Measurements from ENCODE around the gene FAM174A. TPM values are rescaled to one million over a fixed set of nuclear protein-coding genes. Genes with fewer than 3 reads are reported as not detected.

FAM174A gene
- total RNA-seq (10 to 100 TPM in 5 of 7 donors, 1 to 10 TPM in 2; 8.4 to 61.8 (median 11.7) TPM), polyA plus RNA-seq (10 to 100 TPM; 22.6 to 23.1 TPM)
- long read RNA-seq, donor 1, transcript FAM174A-201 (3 exons, 1,356 nt), result major isoform, 25 of 26 reads
- long read RNA-seq, donor 1, partial matches to known transcripts, result 1 of 26 reads
- long read RNA-seq, donor 1, other reads (novel, unspliced or antisense), result 0 of 26 reads
- long read RNA-seq, donor 2, transcript FAM174A-201 (3 exons, 1,356 nt), result major isoform, 16 of 16 reads
- long read RNA-seq, donor 2, partial matches to known transcripts, result 0 of 16 reads
- long read RNA-seq, donor 2, other reads (novel, unspliced or antisense), result 0 of 16 reads
- long read RNA-seq, donor 3, transcript FAM174A-201 (3 exons, 1,356 nt), result major isoform, 10 of 11 reads
- long read RNA-seq, donor 3, partial matches to known transcripts, result 0 of 11 reads
- long read RNA-seq, donor 3, other reads (novel, unspliced or antisense), result 1 of 11 reads

GRCh38 chr5:100535060-100536005 lies at the start of gene FAM174A:
Gene FAM174A, plus strand, starts transcription at chr5:100535374. Its CDS starts 157 bp downstream, at chr5:100535531.
- intact Hi-C loops (cut with DNase I), result no loop called here
- H3K27ac ChIP-seq, result peak within 1 kb of the TSS in 1 of 2 donors; percentile 68
- H3K4me3 ChIP-seq, result peak within 1 kb of the TSS; percentile 84
- no peaks in the 10 kb centered on the region for H3K9me3 ChIP-seq
- TF ChIP-seq POLR2A (IDR thresholded peaks at IDR 0.05) (peak; percentile 55), CTCF (IDR thresholded peaks at IDR 0.05) (no peak)
- DNase-seq, result peak; percentile 96 to 97 (median 97)
- H3K36me3 ChIP-seq, result no peaks in the 10 kb centered on the region
- H3K4me1 ChIP-seq (ENCODE audit: insufficient read depth), result no peaks in the 10 kb centered on the region
- 0 to 1% (median 0%) methylated on average over 37 to 62 of the region's 62 CpGs for WGBS, 3 donors
- H3K27me3 ChIP-seq, result no peaks in the 10 kb centered on the region

DNA sequence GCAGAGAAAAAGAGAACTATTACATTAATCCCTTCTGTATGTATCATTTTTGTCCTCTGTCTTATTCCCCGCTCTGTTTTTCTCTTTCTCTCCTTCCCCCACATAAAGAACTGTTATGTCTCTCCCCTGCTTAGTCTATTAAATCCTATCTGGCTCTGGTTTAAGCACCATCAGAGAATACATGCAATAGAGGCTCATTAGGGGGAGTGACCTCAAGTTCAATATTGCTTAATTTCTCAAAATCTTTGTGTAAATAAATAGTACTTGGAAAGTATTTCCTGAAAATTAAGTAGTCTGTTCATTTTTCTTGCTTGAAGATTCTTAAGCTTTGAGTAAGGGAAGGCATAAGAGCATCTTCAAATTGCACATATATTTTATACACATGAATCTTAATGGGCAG lies 41.2 kb upstream of the FAM174A start:
- H3K36me3 ChIP-seq, result no peaks in the 10 kb centered on the region
- no peak for DNase-seq
- 91 to 97% (median 94%) methylated on average over 1 of the region's 1 CpG for WGBS, 3 donors
- H3K4me1 ChIP-seq (ENCODE audit: insufficient read depth), result no peaks in the 10 kb centered on the region
- no peak overlapping the region for H3K27ac ChIP-seq
- intact Hi-C loops (cut with DNase I), result no loop called here
- H3K9me3 ChIP-seq, result no peaks in the 10 kb centered on the region
- TF ChIP-seq EP300 (IDR thresholded peaks at IDR 0.05) (no peak), CTCF (IDR thresholded peaks at IDR 0.05) (no peak), POLR2A (IDR thresholded peaks at IDR 0.05) (no peak)
- H3K4me3 ChIP-seq, result no peak overlapping the region
- H3K27me3 ChIP-seq, result no peaks in the 10 kb centered on the region

- Histone ChIP-seq H3K27me3 (no peaks in the 10 kb centered on the region), H3K4me3 (no peak overlapping the region), H3K4me1 (ENCODE audit: insufficient read depth) (no peaks in the 10 kb centered on the region), H3K9me3 (no peaks in the 10 kb centered on the region), H3K36me3 (no peaks in the 10 kb centered on the region), H3K27ac (no peak overlapping the region)
- 58 to 81% (median 63%) methylated on average over 1 of the region's 1 CpG for WGBS, 3 donors
- intact Hi-C loops (cut with DNase I), result no loop called here
- TF ChIP-seq EP300 (IDR thresholded peaks at IDR 0.05) (no peak), CTCF (IDR thresholded peaks at IDR 0.05) (no peak), POLR2A (IDR thresholded peaks at IDR 0.05) (no peak)
- no peak for DNase-seq
These were observed 38.9 kb upstream of the FAM174A start for GRCh38 chr5:100496296-100496695.

DNA sequence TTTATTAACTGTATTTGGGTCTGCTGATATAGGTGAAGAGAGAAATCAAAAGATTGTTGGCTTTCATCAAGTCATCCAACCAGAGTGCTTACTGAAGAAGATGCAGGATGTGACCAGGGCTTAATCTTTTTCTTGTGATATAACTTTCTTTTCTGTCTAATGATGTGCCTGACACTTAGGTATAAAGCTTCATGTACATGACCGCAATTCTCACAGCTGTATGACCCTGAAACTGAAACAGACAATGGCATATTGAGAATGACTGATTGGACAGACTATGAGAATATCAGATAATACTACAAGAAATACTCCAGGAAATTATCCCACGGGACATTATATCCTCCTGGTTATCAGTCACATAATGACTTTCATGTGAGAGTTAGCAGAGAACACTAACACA lies 32.5 kb upstream of the FAM174A start:
- Histone ChIP-seq H3K36me3 (no peaks in the 10 kb centered on the region), H3K9me3 (no peaks in the 10 kb centered on the region), H3K27me3 (no peaks in the 10 kb centered on the region), H3K4me3 (no peak overlapping the region), H3K4me1 (ENCODE audit: insufficient read depth) (no peaks in the 10 kb centered on the region), H3K27ac (no peak overlapping the region)
- TF ChIP-seq POLR2A (IDR thresholded peaks at IDR 0.05), result no peak
- intact Hi-C loops (cut with DNase I), result no loop called here
- no peak for DNase-seq
- 62 to 82% (median 77%) methylated on average over 2 of the region's 2 CpGs for WGBS, 3 donors

All from ovary (tissue), 10 donors.